HG03196 (cell line): Measurements from ENCODE around the gene HKDC1.
A peak's percentile ranks its signal among the peaks of the same experiment; 100 is the strongest.
"Not testable (repeated sequence)": the region's sequence is repeated elsewhere in the genome, so short reads cannot be mapped to it uniquely, and the experiment has no call there.

Experiments
- ATAC-seq: cut with Tn5 transposase; IDR thresholded peaks from one replicate; pipeline ENCODE4 v1.9.1; 2021; ENCODE audit not compliant: unreplicated experiment

The HKDC1 gene, protein sequence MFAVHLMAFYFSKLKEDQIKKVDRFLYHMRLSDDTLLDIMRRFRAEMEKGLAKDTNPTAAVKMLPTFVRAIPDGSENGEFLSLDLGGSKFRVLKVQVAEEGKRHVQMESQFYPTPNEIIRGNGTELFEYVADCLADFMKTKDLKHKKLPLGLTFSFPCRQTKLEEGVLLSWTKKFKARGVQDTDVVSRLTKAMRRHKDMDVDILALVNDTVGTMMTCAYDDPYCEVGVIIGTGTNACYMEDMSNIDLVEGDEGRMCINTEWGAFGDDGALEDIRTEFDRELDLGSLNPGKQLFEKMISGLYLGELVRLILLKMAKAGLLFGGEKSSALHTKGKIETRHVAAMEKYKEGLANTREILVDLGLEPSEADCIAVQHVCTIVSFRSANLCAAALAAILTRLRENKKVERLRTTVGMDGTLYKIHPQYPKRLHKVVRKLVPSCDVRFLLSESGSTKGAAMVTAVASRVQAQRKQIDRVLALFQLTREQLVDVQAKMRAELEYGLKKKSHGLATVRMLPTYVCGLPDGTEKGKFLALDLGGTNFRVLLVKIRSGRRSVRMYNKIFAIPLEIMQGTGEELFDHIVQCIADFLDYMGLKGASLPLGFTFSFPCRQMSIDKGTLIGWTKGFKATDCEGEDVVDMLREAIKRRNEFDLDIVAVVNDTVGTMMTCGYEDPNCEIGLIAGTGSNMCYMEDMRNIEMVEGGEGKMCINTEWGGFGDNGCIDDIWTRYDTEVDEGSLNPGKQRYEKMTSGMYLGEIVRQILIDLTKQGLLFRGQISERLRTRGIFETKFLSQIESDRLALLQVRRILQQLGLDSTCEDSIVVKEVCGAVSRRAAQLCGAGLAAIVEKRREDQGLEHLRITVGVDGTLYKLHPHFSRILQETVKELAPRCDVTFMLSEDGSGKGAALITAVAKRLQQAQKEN

DNA sequence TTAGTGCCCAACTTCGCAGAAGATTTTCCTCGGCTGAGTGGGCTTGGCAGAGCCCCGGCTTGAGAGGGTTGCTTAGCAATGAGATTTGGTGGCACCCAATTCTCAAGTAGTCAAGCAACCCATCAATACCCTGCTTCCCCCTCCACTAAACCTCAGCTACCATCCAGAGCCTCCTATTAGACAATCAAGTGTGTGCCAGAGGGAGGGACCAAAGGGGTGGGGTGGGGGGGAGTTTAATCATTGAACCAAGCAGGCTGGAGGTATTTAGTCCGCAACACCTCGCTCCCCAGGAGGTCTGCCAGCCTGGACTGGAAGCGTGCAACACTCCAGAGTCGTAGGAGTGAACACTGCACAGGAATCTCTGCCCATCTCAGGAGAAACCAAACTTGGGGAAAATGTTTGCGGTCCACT, at the start of gene HKDC1:
Gene HKDC1, plus strand, starts transcription at position 292 of the 411 bp plus-strand sequence. Its CDS starts 104 bp downstream, at position 396.
- no peak for ATAC-seq

GRCh38 chr10:69172241-69172982, 47.7 kb upstream of the HKDC1 start:
- ATAC-seq, result no peak

DNA sequence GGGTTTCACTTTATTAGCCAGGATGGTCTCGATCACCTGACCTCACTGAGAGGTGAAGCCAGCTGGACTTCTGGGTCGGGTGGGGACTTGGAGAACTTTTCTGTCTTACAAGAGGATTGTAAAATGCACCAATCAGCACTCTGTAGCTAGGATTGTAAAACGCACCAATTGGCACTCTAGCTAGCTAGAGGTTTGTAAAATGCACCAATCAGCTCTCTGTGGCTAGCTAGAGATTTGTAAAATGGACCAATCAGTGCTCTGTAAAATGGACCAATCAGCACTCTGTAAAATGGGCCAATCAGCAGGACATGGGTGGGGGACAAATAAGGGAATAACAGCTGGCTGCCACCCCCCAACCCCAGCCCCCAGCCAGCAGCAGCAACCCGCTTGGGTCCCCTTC, 44.8 kb upstream of the HKDC1 start:
- not testable (repeated sequence) for ATAC-seq

- no peak for ATAC-seq
Observed at GRCh38 chr10:69176823-69177222, 43.3 kb upstream of the HKDC1 start.

DNA sequence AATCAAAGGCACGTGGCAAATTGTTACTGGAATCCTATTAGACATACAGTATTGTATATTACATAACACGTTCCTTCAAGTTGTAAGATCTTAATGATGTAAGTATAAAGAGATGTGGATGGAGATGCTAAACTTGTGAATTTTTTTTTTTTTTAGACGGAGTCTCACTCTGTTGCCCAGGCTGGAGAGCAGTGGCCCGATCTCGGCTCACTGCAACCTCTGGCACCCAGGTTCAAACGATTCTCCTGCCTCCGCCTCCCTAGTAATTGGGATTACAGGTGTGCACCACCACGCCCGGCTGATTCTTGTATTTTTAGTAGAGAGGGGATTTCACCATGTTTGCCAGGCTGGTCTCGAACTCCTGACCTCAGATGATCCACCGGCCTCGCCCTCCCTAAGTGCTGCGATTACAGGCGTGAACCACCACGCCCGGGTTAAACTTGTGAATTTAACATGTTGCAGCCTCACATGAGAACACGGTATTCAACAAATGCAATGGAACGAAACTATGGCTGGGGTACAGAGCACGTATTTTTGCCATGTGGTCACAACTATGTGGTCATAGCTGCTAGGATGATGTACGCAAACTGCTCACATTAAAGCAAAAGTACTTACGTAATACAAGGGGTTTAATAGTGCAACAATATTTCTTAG, 40.9 kb upstream of the HKDC1 start:
- peak; percentile 1 for ATAC-seq

DNA sequence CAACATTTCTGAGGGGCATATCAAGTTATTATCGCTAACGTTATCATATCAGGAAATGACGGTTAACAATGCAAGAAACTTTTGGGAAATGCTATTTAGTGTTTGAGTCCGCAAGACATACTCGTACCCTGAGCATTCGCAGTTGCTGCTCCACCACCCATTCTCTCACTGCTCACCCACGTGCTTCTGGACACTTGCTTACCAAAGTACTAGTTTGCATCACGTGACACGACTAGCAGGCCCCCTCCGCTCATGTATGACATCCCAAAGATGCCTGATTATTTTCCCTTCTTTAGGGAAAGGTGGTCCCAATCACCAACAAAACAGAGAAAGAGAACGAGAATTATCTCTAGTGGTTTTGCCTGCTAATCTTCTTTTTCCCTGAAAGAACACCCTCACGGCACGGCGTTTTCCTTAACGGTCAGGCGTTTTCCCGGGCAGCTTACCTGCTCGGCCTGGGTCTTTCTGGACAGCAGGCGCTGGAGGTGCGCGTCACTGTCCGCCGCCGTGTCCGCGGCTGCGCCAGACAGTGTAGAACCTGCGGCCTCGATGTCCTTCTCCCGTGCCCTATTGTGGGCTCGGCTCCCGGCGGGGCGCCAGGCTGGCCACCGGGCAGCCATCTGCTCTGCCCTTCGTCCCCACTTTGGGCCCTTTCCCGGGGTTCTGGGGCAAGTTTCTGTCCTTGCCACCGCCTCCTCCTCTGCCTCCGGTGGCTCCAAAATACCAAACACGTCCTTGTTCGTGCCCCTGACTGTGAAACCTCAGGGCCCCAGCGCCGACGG, 40.2 kb upstream of the HKDC1 start, which contains the start of gene SUPV3L1:
Gene SUPV3L1, plus strand, starts transcription at position 492 of the 782 bp plus-strand sequence. Its CDS starts 58 bp downstream, at position 550.
- ATAC-seq, result peak; percentile 77

DNA sequence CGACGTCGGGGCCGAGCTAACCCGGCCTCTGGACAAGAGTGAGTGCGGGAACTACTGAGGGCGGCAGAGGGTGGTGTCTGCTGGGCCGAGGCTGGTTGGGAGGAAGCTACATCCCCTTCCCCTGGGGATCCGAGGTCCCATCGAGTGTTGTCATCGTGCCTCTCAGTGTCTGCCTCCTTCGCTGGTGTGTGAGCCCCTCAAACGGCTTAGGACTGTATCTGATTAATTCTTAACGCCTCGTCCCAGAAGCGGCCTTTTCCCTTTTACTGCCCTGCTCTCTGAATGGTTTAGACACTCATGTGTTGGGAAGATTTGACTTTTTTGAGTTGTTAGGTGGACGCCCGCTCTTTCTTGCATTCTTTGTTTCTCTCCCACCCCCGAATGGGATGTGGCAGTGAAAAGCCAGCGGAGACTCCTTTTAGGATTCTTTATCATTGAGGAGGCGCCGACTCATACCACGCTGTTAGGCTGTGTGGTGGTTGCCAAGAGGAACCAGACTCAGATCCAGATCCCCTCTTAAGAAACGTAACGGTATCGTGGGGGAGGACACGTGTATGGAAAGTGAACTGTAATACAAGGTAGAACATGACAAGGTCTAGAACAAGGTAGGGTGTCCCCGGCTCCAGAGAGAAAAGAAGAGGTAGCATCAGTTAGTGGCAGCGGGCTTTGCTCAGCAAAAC, 39.5 kb upstream of the HKDC1 start:
- peak; percentile 26 for ATAC-seq

DNA sequence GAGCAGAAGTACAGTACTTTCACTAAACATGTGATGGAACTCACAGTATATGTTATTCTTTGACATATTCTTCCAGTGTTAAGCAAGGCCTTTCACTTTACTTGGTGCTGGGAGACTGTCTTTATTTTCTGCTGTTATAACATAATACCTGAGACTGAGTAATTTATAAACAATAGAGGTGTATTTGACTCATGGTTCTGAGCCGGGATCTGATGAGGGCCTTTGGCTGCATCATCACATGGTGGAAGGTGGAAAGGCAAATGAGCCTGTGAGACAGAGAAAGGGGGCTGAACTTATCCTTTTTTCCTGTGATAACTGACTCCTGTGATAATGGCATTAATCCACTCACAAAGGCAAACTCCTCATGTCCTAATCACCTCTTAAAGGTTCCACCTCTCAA, 38.7 kb upstream of the HKDC1 start:
- no peak for ATAC-seq

- ATAC-seq, result no peak
Observed at GRCh38 chr10:69182005-69182404, 38.1 kb upstream of the HKDC1 start.

DNA sequence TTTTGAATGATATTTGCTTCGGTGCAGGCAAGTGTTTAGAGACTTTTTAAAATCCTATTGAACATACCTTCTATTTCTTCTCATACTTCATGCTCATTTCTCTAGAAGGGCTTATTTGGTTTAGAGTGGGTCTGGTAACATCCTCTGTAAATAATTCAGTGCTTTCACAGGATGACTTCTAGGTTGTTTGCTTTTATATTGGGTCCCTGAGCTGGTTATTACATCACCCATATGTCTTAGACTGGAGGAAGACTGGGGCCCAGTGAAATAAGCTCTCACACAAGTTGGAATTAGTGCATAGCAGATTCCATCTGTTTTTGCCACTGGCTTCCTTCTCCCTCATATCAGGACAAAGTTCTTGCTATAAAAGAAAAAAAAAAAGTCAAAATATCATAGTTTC, 33.6 kb upstream of the HKDC1 start:
- no peak for ATAC-seq

GRCh38 chr10:69201045-69201444, 19.1 kb upstream of the HKDC1 start:
- ATAC-seq, result no peak

- no peak for ATAC-seq
Observed at GRCh38 chr10:69202332-69202731, 17.8 kb upstream of the HKDC1 start.

DNA sequence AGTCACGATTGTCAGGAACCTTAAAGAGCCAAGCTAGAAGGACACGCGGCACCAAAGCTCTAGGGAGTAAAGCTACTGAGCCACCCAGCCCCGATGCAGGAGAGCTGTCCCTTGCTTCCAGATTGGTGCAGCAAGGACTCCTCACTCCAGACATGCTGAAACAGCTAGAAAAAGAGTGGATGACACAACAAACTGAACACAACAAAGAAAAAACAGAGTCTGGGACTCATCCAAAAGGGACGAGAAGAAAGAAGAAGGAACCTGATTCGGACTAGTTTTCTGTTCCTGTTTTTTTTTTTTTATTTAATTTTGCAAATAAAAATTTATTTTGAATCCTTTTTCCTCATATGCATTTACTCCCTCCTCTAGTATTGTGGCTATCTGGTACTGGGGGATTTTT, 11.4 kb upstream of the HKDC1 start:
- no peak for ATAC-seq

GRCh38 chr10:69209787-69210484, 10.2 kb upstream of the HKDC1 start:
- no peak for ATAC-seq

DNA sequence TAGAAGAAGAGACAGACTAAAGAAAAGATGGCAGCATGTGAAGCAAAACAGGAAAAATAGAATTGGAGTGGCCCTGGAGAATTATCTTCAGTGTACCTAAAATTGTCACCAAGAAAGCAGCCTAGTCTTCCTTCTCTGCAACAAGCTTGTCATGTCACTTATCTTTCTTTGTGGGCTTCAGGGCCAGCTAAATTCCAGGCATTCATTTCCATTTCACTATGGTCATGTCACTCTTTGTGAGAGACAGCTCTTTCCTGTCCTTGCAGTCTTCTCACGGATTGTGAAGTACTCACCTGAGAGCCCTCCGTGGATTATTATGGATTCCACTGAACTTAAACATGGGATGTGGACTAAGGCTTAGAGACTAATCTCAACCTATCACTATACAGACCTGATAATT, 9.0 kb upstream of the HKDC1 start:
- ATAC-seq, result no peak

DNA sequence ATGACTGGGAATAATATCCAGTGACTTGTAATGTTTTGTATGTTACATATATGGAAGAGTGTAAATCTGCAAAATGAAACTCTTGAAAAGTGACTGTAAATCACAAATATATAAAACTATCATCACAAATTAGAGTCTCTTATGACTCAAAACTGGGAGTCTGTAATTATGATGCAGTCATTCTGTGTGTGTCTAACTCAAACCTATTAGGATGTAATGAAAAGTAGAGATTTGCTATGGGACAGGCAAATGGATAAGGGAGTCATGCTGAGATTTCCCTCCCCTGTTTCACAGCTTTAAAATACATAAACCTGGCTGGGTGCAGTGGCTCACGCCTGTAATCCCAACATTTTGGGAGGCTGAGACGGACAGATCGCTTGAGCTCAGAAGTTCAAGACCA, 8.6 kb upstream of the HKDC1 start:
- no peak for ATAC-seq

- no peak for ATAC-seq
Observed at GRCh38 chr10:69213591-69214311, 6.4 kb upstream of the HKDC1 start.

DNA sequence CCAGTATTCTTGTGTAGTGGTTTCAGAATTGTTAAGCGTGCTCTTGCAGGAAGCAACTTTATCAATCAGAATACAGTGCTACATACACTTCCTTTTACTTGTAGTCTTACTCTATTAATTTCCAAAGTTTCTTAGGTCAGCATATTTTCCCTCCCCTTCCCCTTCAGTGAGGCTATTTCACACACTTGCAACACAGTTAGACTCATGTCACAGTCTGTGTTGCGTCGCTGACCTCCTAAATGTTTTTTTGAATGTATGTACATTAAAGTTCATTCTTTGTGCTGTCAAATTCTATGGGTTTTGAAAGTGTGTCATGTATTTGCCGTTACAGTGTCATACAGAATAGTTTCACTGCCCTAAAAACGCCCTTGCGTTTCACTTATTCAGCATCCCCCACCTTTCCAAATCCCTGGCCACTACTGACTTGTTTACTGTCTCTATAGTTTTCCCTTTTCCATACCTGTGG, 5.4 kb upstream of the HKDC1 start:
- no peak for ATAC-seq
